ENCODE data around the gene KIF19. TPM values are rescaled to one million over a fixed set of nuclear protein-coding genes. Genes with fewer than 3 reads are reported as not detected.

KIF19 gene
- total and polyA plus RNA-seq, 10 of the 15 experiments (the other 5 are each of a cell fraction or from before 2014, with no cell fraction given): 0.06 to 0.07 TPM; not detected in 8

DNA sequence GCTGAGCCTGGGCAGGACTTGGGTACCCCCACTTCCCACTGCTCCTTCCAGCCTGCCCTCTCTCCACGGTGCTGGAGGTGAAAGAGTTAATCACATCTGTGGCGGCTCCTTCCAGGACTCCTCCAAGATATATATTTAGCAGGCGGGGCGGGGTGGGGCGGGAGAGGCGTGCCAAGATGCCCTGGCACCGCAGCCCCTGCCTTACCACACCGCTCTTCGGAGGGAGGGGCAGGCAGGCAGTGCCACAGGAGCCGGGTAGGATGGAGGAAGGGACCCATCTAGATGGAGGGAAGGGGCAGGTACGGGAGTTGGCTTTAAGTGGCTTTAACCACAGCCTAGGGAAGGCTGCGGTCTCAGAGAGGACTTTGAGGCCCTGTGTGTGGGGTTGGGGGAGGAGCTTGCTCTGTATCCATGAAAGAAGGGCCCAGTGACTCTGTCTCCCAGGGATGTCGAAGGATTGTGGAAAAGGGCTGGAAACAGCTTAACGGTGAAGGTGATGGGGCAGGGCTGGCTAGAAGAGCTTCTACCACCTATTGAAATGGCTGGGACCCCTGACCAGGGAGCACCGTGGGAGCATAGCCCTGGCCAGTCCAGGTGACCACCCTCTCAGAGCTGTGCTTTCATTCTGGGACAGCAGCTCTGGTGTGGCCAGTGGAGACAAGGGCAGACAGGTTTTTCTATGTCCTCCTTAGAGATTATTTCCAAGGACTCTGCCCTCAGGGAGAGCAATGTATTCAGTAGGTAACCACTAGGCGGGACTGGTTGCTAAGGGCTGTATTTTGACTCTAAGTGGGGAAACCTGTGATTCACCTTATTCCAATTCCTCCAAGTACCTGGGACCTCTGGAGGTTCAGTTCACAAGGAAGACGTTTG is 54.3 kb downstream of the KIF19 start:
- POLR2A ChIA-PET: interaction anchor here (0.5 to 1.7 kb wide), 4 partner anchors 31 to 115 kb away, joined by 3 to 10 read pairs (median 4); no protein-coding TSS in a partner anchor
- in situ Hi-C loops (cut with MboI) (no loop called here), intact Hi-C loops (cut with micrococcal nuclease; ENCODE audit: unreplicated experiment) (no loop called here)
- H3K27me3 ChIP-seq (replicated peaks in 1 of 2; ENCODE audit: control insufficient read depth in 2 of 2, insufficient read depth in 2 of 2, low read length in 1 of 2): no peaks in the 10 kb centered on the region
- SMC1A ChIA-PET (ENCODE audit: uncharacterized antibody, unreplicated experiment): interaction anchor here (1.1 to 4.5 kb wide), 15 partner anchors 9 to 151 kb away, joined by 3 to 39 read pairs (median 6); partner anchors contain the start of genes CD300LB and GPR142
- FAIRE-seq: no peak
- 19% methylated on average over 11 of the region's 17 CpGs for WGBS (ENCODE audit: insufficient coverage, insufficient replicate concordance, low lambda C conversion rate, missing lambda C conversion rate)
- no peak overlapping the region for H2AFZ ChIP-seq (ENCODE audit: control insufficient read depth, low read depth, low read length)
- H3K36me3 ChIP-seq (ENCODE audit: control insufficient read depth in 2 of 2, insufficient read depth in 2 of 2, low read length in 1 of 2): no peaks in the 10 kb centered on the region
- no peaks in the 10 kb centered on the region for H3K9me3 ChIP-seq (replicated peaks; ENCODE audit: control insufficient read depth, insufficient read depth, low read length)
- CTCF ChIA-PET: interaction anchor here (0.7 to 11.5 kb wide), 19 partner anchors 11 to 244 kb away, joined by 3 to 314 read pairs (median 7); partner anchors contain the start of genes CD300LB and GPR142
- DNase-seq (ENCODE audit: low read depth, low spot score): no peak
- TF ChIP-seq SMC3 (IDR thresholded peaks at IDR 0.05; ENCODE audit: borderline replicate concordance, low read length) (0 out of 2 replicates have a peak, but pooled peaks have one; percentile 5), GABPA (IDR thresholded peaks at IDR 0.05; ENCODE audit: low read depth) (no peak), POLR2AphosphoS5 (IDR thresholded peaks at IDR 0.05; ENCODE audit: low read length) (no peak), EZH2 (IDR thresholded peaks at IDR 0.05; ENCODE audit: borderline replicate concordance, control insufficient read depth, low read depth, low read length) (no peak)
- TF ChIP-seq, protein P1, sequence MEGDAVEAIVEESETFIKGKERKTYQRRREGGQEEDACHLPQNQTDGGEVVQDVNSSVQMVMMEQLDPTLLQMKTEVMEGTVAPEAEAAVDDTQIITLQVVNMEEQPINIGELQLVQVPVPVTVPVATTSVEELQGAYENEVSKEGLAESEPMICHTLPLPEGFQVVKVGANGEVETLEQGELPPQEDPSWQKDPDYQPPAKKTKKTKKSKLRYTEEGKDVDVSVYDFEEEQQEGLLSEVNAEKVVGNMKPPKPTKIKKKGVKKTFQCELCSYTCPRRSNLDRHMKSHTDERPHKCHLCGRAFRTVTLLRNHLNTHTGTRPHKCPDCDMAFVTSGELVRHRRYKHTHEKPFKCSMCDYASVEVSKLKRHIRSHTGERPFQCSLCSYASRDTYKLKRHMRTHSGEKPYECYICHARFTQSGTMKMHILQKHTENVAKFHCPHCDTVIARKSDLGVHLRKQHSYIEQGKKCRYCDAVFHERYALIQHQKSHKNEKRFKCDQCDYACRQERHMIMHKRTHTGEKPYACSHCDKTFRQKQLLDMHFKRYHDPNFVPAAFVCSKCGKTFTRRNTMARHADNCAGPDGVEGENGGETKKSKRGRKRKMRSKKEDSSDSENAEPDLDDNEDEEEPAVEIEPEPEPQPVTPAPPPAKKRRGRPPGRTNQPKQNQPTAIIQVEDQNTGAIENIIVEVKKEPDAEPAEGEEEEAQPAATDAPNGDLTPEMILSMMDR (IDR thresholded peaks at IDR 0.05 in 2 of 3, conservative IDR thresholded peaks at IDR 0.05 in 1 of 3; ENCODE audit: control insufficient read depth in 2 of 3, extremely low read depth in 1 of 3, insufficient read depth in 1 of 3, low read depth in 3 of 3, low read length in 3 of 3): peak in 2 of 3 experiments; percentile 12 to 34; a peak in 2 of 6 replicates
- no peaks in the 10 kb centered on the region for H3K4me1 ChIP-seq (ENCODE audit: control insufficient read depth, insufficient read depth, low read length)
- RAD21 ChIA-PET (ENCODE audit: unreplicated experiment): interaction anchor here (0.8 to 3.8 kb wide), 12 partner anchors 11 to 154 kb away, joined by 3 to 45 read pairs (median 8); partner anchors contain the start of genes CD300LB and GPR142
- peak; percentile 11; the same call in 1 of the 3 replicates for ATAC-seq
- H3K9ac ChIP-seq (ENCODE audit: control insufficient read depth, insufficient read depth, low read length): no peak overlapping the region
- H3K27ac ChIP-seq (ENCODE audit: control insufficient read depth, insufficient read depth): no peak overlapping the region
- no peaks in the 10 kb centered on the region for H3K79me2 ChIP-seq (ENCODE audit: control insufficient read depth, insufficient read depth, low read length)
- H3K4me2 ChIP-seq (ENCODE audit: control insufficient read depth, insufficient read depth): no peak overlapping the region
- no peaks in the 10 kb centered on the region for H4K20me1 ChIP-seq (ENCODE audit: control insufficient read depth, insufficient read depth)
- no peak overlapping the region for H3K4me3 ChIP-seq
- no TSS peak for BruUV-seq (replicated peaks)
